Lung (tissue), 12 donors: ENCODE results near the gene APH1B. TPM values are rescaled to one million over a fixed set of nuclear protein-coding genes. Genes with fewer than 3 reads are reported as not detected.

Experiments
- ATAC-seq: fragments of 200-7000 bp; cut with Tn5 transposase; one replicate; pipeline ENCODE4 v1.9.1; 2020; ENCODE audit warnings: moderate number of reproducible peaks; ENCODE audit not compliant: insufficient read depth, low FRiP score
- DNase-seq, 3 donors: peaks; one replicate each; pipeline ENCODE4 v3.0.0-alpha.2; 2013 to 2017
- H3K27ac ChIP-seq, 2 donors: one replicate each; pipeline ENCODE4 v1.5.1; 2013; ENCODE audit warnings: mild to moderate bottlenecking in 2 of 2, moderate library complexity in 2 of 2, control low read depth in 1 of 2, inconsistent platforms in 1 of 2, low read depth in 1 of 2, low read length in 1 of 2
- H3K27me3 ChIP-seq, 3 donors: one replicate each; pipeline ENCODE4 v1.5.1; 2013; ENCODE audit warnings: low read length in 2 of 3; ENCODE audit not compliant: control insufficient read depth in 3 of 3, insufficient read depth in 3 of 3
- H3K36me3 ChIP-seq, 4 donors: one replicate each; pipeline ENCODE4 v1.5.1; 2013; ENCODE audit warnings: low read length in 4 of 4, mild to moderate bottlenecking in 1 of 4, moderate library complexity in 1 of 4; ENCODE audit not compliant: control insufficient read depth in 4 of 4, insufficient read depth in 4 of 4
- H3K4me1 ChIP-seq, 5 donors: one replicate each; pipeline ENCODE4 v1.5.1; 2013; ENCODE audit warnings: low read length in 5 of 5, mild to moderate bottlenecking in 2 of 5, moderate library complexity in 1 of 5; ENCODE audit not compliant: control insufficient read depth in 5 of 5, insufficient read depth in 5 of 5
- H3K4me3 ChIP-seq: one replicate; pipeline ENCODE4 v1.5.1; 2013; ENCODE audit warnings: mild to moderate bottlenecking, control low read depth, moderate library complexity
- H3K9ac ChIP-seq, 2 donors: one replicate each; pipeline ENCODE4 v1.5.1; 2013; ENCODE audit warnings: low read length in 2 of 2, control low read depth in 1 of 2; ENCODE audit not compliant: insufficient read depth in 1 of 2
- H3K9me3 ChIP-seq, 4 donors: one replicate each; pipeline ENCODE4 v1.5.1; 2013; ENCODE audit warnings: low read length in 3 of 4, mild to moderate bottlenecking in 1 of 4, moderate library complexity in 1 of 4; ENCODE audit not compliant: control insufficient read depth in 4 of 4, insufficient read depth in 3 of 4
- WGBS, 2 donors: extraction: QIAGEN DNeasy Blood & Tissue Kit; methylation state at CpG; one replicate each; pipeline ENCODE4 v1.1.7; 2013; 5-methylcytosine and 5-hydroxymethylcytosine counted together
- polyA plus RNA-seq, 2 donors: library from polyadenylated mRNA; stranded (reverse); fragments of 200-250 nt; gene quantifications; one replicate each; pipeline ENCODE4 v1.2.1, GENCODE V29; 2013
- total RNA-seq, 2 donors: library from RNA; depleted of rRNA in 1 of 2; stranded (reverse); fragments of >200 nt in 1 of 2; gene quantifications; one replicate each; pipeline ENCODE4 v1.2.1, GENCODE V29; 2014 to 2021
- TF ChIP-seq, protein P1 (sequence below): IDR thresholded peaks from 2 replicates; pipeline ENCODE4 v1.5.1; 2012; ENCODE audit warnings: mild to moderate bottlenecking; ENCODE audit errors: control extremely low read depth, extremely low read depth
- donor health status: control.
- donor health status: control.
- donor health status: Bipolar disorder and iron deficiency.
- donor health status: healthy.
- donor health status: DM: yes; HTN: yes; CAD: no.

Gene APH1B
- total and polyA plus RNA-seq, 4 donors: 17.5 to 29.9 (median 21.9) TPM

DNA sequence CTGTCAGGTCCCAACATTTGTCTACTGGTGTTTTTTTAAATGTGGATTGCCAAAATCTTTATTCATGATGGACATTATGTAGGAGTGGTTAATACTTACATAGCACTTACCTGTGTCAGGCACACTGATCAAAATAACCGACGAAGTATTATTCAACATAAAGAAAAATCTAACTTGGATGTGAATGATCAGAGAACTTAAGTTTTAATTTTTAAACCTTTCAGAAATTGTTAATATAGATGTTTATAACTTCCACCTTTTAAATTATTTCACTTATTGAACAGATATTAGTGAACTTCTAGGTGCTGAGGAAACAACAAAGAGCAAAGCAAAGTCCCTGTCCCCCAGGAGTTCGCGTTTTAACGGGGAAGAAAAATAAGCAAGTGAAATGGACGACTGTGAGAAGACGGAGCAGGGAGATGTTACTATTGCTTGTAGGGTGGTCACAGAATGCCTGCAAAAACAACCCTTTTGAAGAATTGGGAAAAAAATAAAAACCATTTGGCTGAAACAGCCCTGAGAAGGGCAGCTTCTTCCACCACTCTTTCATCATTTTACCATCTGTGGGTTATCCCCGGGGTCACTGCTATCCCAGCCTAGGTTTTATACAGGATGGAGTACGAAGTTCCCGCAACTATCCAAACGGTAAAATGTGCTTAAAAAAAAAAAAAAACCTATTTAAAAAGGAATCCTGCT is 915 bp upstream of the APH1B start:
- no peak for ATAC-seq
- Histone ChIP-seq H3K27me3 (no peaks in the 10 kb centered on the region), H3K4me3 (peak overlapping the region; percentile 64), H3K27ac (peak overlapping the region in 1 of 2 donors; percentile 89), H3K4me1 (peaks cover 0 to 12% (median 1%) of the 10 kb centered on the region in 5 donors), H3K9ac (peak overlapping the region; percentile 70 to 86), H3K9me3 (no peaks in the 10 kb centered on the region), H3K36me3 (peaks cover 0 to 2% (median under 1%) of the 10 kb centered on the region in 4 donors)
- TF ChIP-seq, protein P1, sequence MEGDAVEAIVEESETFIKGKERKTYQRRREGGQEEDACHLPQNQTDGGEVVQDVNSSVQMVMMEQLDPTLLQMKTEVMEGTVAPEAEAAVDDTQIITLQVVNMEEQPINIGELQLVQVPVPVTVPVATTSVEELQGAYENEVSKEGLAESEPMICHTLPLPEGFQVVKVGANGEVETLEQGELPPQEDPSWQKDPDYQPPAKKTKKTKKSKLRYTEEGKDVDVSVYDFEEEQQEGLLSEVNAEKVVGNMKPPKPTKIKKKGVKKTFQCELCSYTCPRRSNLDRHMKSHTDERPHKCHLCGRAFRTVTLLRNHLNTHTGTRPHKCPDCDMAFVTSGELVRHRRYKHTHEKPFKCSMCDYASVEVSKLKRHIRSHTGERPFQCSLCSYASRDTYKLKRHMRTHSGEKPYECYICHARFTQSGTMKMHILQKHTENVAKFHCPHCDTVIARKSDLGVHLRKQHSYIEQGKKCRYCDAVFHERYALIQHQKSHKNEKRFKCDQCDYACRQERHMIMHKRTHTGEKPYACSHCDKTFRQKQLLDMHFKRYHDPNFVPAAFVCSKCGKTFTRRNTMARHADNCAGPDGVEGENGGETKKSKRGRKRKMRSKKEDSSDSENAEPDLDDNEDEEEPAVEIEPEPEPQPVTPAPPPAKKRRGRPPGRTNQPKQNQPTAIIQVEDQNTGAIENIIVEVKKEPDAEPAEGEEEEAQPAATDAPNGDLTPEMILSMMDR: no peak
- DNase-seq: no peak
- 20 to 23% methylated on average over 11 of the region's 11 CpGs for WGBS, 2 donors

DNA sequence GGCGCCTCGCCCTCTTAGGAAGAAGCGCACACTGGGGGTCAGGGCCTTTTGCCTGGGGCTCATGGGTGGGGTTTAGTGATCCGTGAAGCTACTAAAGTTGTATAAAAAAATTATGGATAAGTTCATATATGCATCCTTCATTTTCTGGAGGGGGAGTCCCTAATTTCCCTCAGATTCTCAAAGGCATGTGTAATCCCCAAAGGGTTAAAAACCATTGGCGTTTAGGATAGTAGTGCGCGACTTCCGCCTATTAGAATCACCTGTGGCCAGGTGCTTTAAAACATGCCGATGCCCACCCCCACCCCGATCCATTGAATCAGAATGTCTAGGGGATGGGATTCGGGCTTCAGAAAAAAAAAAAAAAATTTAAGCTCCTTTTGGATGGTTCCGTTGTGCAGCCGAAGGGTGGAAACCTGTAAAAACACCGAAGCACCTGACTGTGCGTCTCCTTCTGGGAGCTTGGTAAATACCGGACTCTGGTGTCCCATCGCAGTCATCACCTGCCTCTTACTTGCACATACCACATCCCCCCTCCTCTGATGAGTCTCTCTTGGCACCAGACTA is 570 bp downstream of the APH1B start:
- peak overlapping the region; percentile 66 to 76 for H3K9ac ChIP-seq
- DNase-seq (peak in 1 of 3 donors; percentile 34), ATAC-seq (no peak)
- peaks cover 0 to 12% (median 1%) of the 10 kb centered on the region in 5 donors for H3K4me1 ChIP-seq
- 8 to 19% methylated on average over 17 of the region's 17 CpGs for WGBS, 2 donors
- H3K27ac ChIP-seq: peak overlapping the region in 1 of 2 donors; percentile 90
- peak overlapping the region; percentile 88 for H3K4me3 ChIP-seq
- no peaks in the 10 kb centered on the region for H3K9me3 ChIP-seq
- peaks cover 0 to 2% (median under 1%) of the 10 kb centered on the region in 4 donors for H3K36me3 ChIP-seq
- H3K27me3 ChIP-seq: no peaks in the 10 kb centered on the region
- TF ChIP-seq, protein P1: no peak

DNA sequence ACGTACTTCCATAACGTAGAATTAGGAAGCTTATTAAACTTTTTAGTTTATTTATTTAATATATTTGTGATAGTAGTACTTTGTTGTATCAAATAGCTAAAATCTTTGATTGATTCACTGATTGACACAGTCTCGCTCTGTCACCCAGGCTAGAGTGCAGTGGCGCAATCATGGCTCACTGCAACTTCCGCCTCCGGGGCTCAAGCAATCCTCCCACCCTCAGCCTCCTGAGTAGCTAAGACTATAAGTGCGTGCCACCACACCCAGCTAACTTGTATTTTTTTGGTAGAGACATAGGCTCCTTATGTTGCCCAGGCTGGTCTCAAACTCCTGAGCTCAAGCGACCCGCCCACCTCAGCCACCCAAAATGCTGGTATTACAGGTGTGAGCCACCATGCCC is 5.7 kb downstream of the APH1B start:
- no peak overlapping the region for H3K9ac ChIP-seq
- 48 to 75% methylated on average over 9 of the region's 9 CpGs for WGBS, 2 donors
- ATAC-seq (no peak), DNase-seq (no peak)
- H3K4me1 ChIP-seq: peaks cover 0 to 2% (median 1%) of the 10 kb centered on the region in 5 donors
- TF ChIP-seq, protein P1: no peak
- H3K9me3 ChIP-seq: no peaks in the 10 kb centered on the region
- peaks cover 0 to 20% (median 6%) of the 10 kb centered on the region in 4 donors for H3K36me3 ChIP-seq
- H3K27ac ChIP-seq: peak overlapping the region in 1 of 2 donors; percentile 10
- H3K4me3 ChIP-seq: no peak overlapping the region
- no peaks in the 10 kb centered on the region for H3K27me3 ChIP-seq
